ENCODE data around the gene AFAP1L1.
"Not testable (repeated sequence)": the region's sequence is repeated elsewhere in the genome, so short reads cannot be mapped to it uniquely, and the experiment has no call there.

The AFAP1L1 gene

DNA sequence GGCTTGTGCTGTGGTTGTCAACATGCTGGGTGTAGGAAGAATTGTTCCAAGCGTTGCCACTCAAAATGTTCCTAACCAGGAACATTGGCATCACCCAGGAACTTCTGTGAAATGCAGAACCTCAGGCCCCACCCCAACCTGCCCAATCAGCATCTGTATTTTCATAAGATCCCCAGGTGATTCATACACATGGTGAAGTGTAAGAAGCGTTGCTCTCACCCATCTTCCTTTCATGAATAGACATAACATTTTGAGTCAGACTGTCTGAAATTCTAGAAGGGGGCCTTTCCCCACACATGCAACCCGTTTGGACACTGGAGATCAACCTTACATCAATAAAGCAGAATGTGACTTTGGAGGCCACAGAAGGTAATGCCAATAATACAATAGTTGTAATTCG is 9.3 kb upstream of the AFAP1L1 start:
- DNase-seq, result no peak

- no peak for DNase-seq
Measured at GRCh38 chr5:149264439-149265067, 7.1 kb upstream of the AFAP1L1 start.

DNA sequence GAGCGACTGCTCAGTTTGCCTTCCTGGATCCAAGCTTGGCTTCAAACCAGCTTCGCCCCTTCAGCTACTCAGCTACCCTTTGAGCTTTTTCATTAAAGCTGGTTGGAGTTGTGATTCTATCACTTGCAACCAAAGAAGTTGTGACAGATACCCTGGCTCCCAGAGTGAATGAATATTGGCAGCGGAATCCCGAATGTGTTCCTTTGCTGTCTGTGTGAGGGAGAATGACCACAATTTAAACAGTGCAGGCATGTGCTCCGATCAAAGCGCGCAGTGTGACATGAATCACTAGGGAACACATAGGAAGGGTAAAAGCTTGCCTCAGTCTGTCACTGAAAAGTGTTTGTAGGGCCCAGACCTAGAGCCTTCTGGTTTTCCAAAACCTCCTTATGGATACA is 6.6 kb upstream of the AFAP1L1 start:
- DNase-seq, result no peak

GRCh38 chr5:149265597-149265996 is 6.1 kb upstream of the AFAP1L1 start:
- peak; percentile 4 for DNase-seq

DNA sequence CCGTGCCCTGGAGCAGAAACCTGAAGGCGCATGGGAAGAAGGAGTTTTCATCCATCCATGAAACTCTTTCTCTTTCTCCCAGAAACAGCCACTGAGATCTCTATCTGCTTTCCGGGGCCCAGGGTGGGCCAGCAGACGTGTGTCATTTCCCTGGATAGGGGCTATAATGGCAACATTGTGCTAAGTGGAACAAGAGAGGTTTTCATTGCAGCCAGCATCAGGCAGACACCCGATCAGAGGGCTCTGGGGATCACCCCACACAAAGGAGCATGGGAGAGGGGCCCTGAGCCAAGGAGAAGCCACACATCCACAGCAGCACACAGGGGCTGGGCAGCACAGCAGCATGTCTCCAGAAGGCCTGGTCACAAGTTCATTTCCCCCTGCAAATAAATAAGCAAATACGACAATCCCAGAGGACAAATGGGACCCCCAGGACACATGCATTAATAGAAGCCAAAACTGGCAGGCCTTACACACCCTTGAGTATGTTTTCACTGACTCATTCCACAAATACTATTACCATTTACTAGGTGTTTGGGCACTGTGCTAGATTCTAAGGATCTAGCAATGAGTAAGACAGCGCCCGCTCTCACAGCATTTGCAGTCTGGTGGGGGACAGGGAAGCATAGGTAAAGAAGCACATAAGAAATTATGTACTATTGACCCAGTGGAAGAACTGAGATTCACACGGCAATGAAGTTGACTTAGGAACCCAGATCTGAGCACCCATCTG is 4.3 kb upstream of the AFAP1L1 start:
- no peak for DNase-seq

DNA sequence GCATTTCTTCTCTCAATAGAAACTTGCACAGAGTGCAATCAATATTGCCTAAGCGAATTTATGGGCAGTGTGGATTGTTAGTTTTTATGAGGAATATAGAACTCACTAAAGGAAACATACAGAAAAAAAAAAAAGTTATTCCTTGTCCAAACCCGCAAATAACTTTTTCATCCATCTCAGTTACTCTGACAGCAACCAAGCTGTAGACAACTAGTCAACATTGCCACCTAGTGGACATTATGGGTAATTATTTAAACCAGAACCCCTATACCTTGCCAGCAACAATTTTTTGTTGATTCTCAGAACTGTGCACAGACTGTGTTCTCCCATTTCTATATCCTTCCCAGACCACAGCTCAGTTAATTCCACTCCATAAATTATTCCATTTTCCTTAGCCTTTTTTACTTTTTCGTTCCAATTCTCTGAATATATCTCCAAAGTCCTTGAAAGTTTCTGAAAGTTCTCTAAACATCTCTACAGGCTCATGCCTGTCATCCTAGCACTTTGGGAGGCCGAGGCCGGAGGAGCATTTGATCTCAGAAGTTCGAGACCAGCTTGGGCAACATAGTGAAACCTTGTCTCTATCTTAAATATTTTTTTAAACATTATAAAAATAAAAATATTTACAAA is 2.6 kb upstream of the AFAP1L1 start:
- peak; percentile 34 for DNase-seq

DNA sequence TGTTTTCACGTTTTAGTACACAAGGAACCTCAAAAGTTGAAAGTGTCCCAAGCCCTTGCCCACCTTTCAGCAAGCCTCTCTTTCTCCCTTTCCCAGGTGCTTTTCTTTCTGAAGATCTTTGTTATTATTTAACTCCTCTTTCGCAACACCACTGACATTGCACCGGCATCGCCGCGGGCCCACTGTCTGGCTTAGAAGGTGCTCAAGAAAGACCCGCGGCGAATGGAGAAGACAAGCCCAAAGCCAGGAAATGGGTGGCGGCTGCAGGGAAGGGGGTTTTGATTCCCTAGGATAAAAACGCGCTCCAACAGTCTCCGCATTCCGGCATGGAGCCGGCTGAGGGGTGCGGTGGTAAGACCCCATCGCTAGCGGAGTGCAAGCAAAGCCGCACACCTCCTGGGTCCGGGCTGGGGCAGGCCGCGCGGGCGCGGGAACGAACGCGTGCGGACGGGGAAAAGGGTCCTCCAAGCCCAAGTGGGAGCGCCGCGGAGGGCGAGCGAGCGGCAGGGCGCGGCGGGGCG is 404 bp upstream of the AFAP1L1 start:
- no peak for DNase-seq

GRCh38 chr5:149272781-149273180 is 1.1 kb downstream of the AFAP1L1 start:
- DNase-seq, result not testable (repeated sequence)

- no peak for DNase-seq
Measured at GRCh38 chr5:149273237-149273636, 1.6 kb downstream of the AFAP1L1 start.

DNA sequence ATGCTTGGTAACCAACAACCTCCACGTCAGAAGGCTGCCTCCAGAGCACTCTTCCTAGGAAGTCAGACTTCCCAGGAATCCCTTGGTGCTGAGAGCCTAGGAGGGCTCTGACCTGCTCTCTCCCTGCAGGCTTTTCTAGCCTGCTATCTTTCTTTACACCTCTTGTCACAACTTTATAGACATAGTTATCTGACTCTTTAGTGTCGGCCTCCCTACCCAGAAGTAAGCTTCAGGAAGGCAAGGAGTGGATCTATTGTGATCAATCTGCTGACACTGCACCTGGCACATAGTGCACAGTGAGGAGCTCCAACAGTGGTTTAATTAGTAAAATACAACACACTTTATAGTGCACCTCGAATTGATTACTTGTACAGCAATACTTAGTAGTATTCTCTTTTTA is 2.3 kb downstream of the AFAP1L1 start:
- DNase-seq, result no peak

- DNase-seq, result no peak
Measured at GRCh38 chr5:149274939-149275338, 3.3 kb downstream of the AFAP1L1 start.

GRCh38 chr5:149277801-149278200 is 6.1 kb downstream of the AFAP1L1 start:
- DNase-seq, result no peak

DNA sequence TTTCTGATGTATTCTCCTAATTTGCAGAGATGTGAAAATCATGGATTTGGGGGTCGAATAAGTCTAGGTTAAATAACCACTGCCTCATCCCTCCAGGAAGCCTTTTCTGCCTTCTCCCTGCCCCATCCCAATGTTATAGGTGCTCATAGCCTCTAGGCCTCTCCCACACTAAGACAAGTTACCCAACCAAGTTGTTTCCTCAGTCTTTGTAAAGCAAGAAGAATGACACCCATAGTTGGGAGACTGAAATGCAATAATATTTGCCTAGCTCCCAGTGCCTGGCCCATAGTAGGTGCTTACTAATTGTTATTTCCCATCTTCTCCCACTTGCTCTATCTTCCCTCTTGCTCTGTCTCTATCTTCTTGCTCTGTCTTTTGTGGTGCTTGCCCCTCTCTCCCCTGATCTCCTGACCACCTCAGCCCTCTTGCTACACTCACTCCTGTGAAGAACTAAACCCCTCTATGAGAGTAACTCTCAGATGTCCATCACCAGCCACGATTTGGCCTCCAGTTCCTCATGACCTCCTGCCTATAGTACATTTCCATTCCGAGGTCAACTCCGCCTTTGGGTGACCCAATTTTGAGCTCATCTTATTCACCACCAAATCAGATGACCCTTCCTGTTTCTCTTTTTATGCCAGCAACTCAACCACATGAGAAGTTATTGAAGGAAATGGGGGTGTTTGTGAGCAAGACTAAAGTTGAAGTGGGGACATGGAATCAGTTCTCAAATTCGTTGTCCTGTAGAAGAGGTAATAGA is 7.0 kb downstream of the AFAP1L1 start:
- no peak for DNase-seq

GRCh38 chr5:149279661-149280060 is 8.0 kb downstream of the AFAP1L1 start:
- DNase-seq, result no peak

DNA sequence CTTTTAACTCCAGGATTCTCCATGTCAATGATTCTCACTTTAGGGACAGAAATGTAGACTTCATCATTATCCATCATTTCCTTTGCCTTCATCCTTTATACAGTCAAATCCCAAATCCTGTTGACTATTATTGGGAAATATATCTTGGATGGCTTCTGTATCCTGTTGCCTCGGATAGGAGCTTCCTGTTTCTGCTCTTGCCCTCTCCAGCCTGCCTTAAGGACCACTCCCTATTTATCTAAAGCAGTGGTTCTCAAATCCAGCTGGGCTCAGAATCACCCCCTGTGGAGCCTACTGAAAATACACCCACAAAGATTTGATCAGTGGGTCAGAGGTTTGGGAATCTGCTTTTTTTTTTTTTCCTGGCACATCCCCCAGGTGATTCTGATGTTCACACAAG is 8.5 kb downstream of the AFAP1L1 start:
- no peak for DNase-seq

- no peak for DNase-seq
Measured at GRCh38 chr5:149280802-149281201, 9.1 kb downstream of the AFAP1L1 start.

GRCh38 chr5:149282027-149282965 is 10.6 kb downstream of the AFAP1L1 start:
- no peak for DNase-seq

- DNase-seq, result no peak
Measured at GRCh38 chr5:149282966-149283332, 11.3 kb downstream of the AFAP1L1 start.

DNA sequence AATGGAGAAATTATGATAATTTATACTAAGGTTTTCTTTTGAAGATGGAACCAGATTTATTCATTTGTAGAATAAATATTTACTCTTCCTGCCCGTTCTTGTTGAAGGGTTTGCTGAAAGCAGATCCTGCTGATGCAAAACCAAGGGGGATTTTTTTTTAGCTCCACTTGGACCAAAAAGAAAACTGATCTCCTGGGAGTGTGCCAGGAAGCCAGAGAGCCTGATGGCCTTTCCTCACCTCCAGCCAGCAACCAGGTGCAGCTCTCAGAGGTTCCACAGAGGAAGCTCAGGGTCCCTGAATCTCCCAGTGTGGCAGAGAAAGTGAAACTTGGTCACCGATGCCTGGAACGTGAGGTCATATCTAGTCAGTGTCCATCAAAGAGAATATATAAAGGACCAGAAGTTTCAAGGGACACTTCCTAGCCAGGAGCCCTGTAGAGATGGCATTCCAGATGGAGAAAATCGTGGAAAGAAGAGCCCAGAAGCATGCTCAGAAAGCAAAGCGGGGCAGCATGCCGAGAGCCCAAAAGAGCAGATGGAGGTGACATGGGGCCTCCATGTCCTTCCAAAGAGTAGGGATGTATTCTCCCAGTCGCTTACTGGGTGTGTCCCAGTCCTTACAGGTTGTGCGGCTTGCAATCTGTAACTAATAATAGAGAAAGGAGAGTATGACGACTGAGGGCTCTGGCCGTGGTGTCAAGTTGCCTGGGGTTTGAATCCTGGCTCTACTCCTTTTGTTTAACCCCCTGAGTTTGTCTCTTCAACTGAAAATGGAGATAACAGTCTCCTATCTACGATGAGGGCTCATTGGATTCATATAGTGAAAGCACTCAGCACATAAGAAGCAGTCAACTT is 12.2 kb downstream of the AFAP1L1 start:
- DNase-seq, result no peak

DNA sequence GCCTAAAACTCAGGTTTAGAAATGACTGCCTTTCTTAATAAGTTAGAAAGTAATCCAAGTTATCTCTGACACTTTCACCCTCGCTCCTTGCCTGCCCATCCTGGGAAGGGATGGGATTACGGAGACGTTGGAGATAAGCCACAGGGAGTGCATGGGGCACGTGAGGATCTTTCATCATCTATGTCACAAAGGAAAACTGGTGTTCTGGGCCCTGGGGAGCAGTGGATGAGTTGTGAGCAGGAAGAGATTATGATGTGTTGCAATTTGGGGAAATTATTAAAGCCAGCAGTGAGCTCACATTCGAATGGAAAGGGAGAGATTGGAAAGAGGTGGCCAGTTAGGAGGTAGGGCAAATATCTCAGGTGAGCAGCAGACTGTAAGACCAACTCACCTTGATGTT is 12.8 kb downstream of the AFAP1L1 start:
- DNase-seq, result no peak

GRCh38 chr5:149285153-149285552 is 13.5 kb downstream of the AFAP1L1 start:
- DNase-seq, result no peak

All from NCI-H1694 treated with DMSO at 0.1 percent for 48 hours (cell line).